GM19452 (cell line): ENCODE data around the gene HSPD1.
"Not testable (repeated sequence)": the region's sequence is repeated elsewhere in the genome, so short reads cannot be mapped to it uniquely, and the experiment has no call there.

Experiments used
- ATAC-seq: cut with Tn5 transposase; IDR thresholded peaks from one replicate; pipeline ENCODE4 v1.9.1; 2021; ENCODE audit not compliant: unreplicated experiment

The HSPD1 gene

GRCh38 chr2:197497326-197497725, 2.3 kb downstream of the HSPD1 start:
- ATAC-seq = no peak

- ATAC-seq = no peak
Measured at GRCh38 chr2:197496695-197497094, 2.9 kb downstream of the HSPD1 start.

- ATAC-seq = no peak
Measured at GRCh38 chr2:197495433-197496134, 4.1 kb downstream of the HSPD1 start.

GRCh38 chr2:197487385-197487784, 12.3 kb downstream of the HSPD1 start:
- ATAC-seq = no peak

GRCh38 chr2:197486175-197486574, 13.5 kb downstream of the HSPD1 start:
- no peak for ATAC-seq

GRCh38 chr2:197484248-197484647, 15.4 kb downstream of the HSPD1 start:
- ATAC-seq = not testable (repeated sequence)

- ATAC-seq = no peak
Measured at GRCh38 chr2:197480165-197481036, 19.2 kb downstream of the HSPD1 start.

GRCh38 chr2:197477797-197478196, 21.8 kb downstream of the HSPD1 start:
- ATAC-seq = no peak

GRCh38 chr2:197472166-197472565, 27.5 kb downstream of the HSPD1 start:
- no peak for ATAC-seq

GRCh38 chr2:197464175-197464574, 35.5 kb downstream of the HSPD1 start:
- ATAC-seq = no peak

- ATAC-seq = no peak
Measured at GRCh38 chr2:197461057-197461456, 38.6 kb downstream of the HSPD1 start.

GRCh38 chr2:197460649-197461048, 39.0 kb downstream of the HSPD1 start:
- ATAC-seq = no peak

GRCh38 chr2:197455428-197455827, 44.2 kb downstream of the HSPD1 start:
- no peak for ATAC-seq

GRCh38 chr2:197454923-197455322, 44.7 kb downstream of the HSPD1 start:
- ATAC-seq = no peak

- peak; percentile 28 for ATAC-seq
Measured at GRCh38 chr2:197453914-197454398, 45.7 kb downstream of the HSPD1 start.

- ATAC-seq = peak; percentile 94
Measured at GRCh38 chr2:197453123-197453913, 46.3 kb downstream of the HSPD1 start, which contains the start of gene COQ10B. TSS of gene COQ10B (plus strand) at chr2:197453552. CDS start at chr2:197453561, 9 bp downstream.

GRCh38 chr2:197452754-197453122, 46.9 kb downstream of the HSPD1 start:
- ATAC-seq = no peak

GRCh38 chr2:197450935-197451358, 48.7 kb downstream of the HSPD1 start:
- ATAC-seq = not testable (repeated sequence)

GRCh38 chr2:197450465-197450864, 49.2 kb downstream of the HSPD1 start:
- ATAC-seq = no peak

GRCh38 chr2:197446844-197447243, 52.8 kb downstream of the HSPD1 start:
- no peak for ATAC-seq

- ATAC-seq = no peak
Measured at GRCh38 chr2:197445746-197446145, 53.9 kb downstream of the HSPD1 start.
